ENCODE data around the gene ONECUT2.
A peak's percentile ranks its signal among the peaks of the same experiment; 100 is the strongest.
"Not testable (repeated sequence)": the region's sequence is repeated elsewhere in the genome, so short reads cannot be mapped to it uniquely, and the experiment has no call there.

The ONECUT2 gene

GRCh38 chr18:57434536-57435494 is at the start of gene ONECUT2:
Gene ONECUT2 (plus strand): TSS chr18:57435374. CDS start chr18:57435717, 343 bp downstream.
- peak; percentile 94 for DNase-seq (ENCODE audit: low spot score)

GRCh38 chr18:57389271-57389670 is 45.9 kb upstream of the ONECUT2 start:
- DNase-seq (ENCODE audit: low spot score) = no peak

GRCh38 chr18:57390044-57390443 is 45.1 kb upstream of the ONECUT2 start:
- no peak for DNase-seq (ENCODE audit: low spot score)

GRCh38 chr18:57394749-57395148 is 40.4 kb upstream of the ONECUT2 start:
- not testable (repeated sequence) for DNase-seq (ENCODE audit: low spot score)

- DNase-seq (ENCODE audit: low spot score) = not testable (repeated sequence)
Observed at GRCh38 chr18:57396831-57397230, 38.3 kb upstream of the ONECUT2 start.

- DNase-seq (ENCODE audit: low spot score) = peak; percentile 76
Observed at GRCh38 chr18:57397440-57398132, 37.6 kb upstream of the ONECUT2 start.

GRCh38 chr18:57404345-57404744 is 30.8 kb upstream of the ONECUT2 start:
- no peak for DNase-seq (ENCODE audit: low spot score)

GRCh38 chr18:57409650-57410049 is 25.5 kb upstream of the ONECUT2 start:
- no peak for DNase-seq (ENCODE audit: low spot score)

GRCh38 chr18:57410749-57411148 is 24.4 kb upstream of the ONECUT2 start:
- DNase-seq (ENCODE audit: low spot score) = no peak

GRCh38 chr18:57416542-57416941 is 18.6 kb upstream of the ONECUT2 start:
- no peak for DNase-seq (ENCODE audit: low spot score)

- no peak for DNase-seq (ENCODE audit: low spot score)
Observed at GRCh38 chr18:57422313-57422872, 12.8 kb upstream of the ONECUT2 start.

GRCh38 chr18:57423821-57424220 is 11.4 kb upstream of the ONECUT2 start:
- no peak for DNase-seq (ENCODE audit: low spot score)

- DNase-seq (ENCODE audit: low spot score) = no peak
Observed at GRCh38 chr18:57425096-57425495, 10.1 kb upstream of the ONECUT2 start.

GRCh38 chr18:57426187-57426586 is 9.0 kb upstream of the ONECUT2 start:
- no peak for DNase-seq (ENCODE audit: low spot score)

GRCh38 chr18:57427429-57428201 is 7.6 kb upstream of the ONECUT2 start:
- DNase-seq (ENCODE audit: low spot score) = no peak

- no peak for DNase-seq (ENCODE audit: low spot score)
Observed at GRCh38 chr18:57428221-57429150, 6.7 kb upstream of the ONECUT2 start.

- DNase-seq (ENCODE audit: low spot score) = no peak
Observed at GRCh38 chr18:57429167-57430078, 5.8 kb upstream of the ONECUT2 start.

- DNase-seq (ENCODE audit: low spot score) = no peak
Observed at GRCh38 chr18:57430079-57431001, 4.8 kb upstream of the ONECUT2 start.

GRCh38 chr18:57431002-57431382 is 4.2 kb upstream of the ONECUT2 start:
- DNase-seq (ENCODE audit: low spot score) = no peak
